ENCODE results near the gene ULK3.
A peak's percentile ranks its signal among the peaks of the same experiment; 100 is the strongest.

GRCh38 chr15:74889883-74890664 is 47.1 kb upstream of the ULK3 start, which contains the start of gene MPI:
- TF ChIP-seq SP1 (IDR thresholded peaks at IDR 0.05; ENCODE audit: low read depth) (no peak), CTCF (IDR thresholded peaks at IDR 0.05 in 2 of 3, conservative IDR thresholded peaks at IDR 0.05 in 1 of 3; ENCODE audit: borderline replicate concordance in 1 of 3, insufficient read depth in 1 of 3, low read depth in 2 of 3, low read length in 2 of 3) (no peak), EZH2 (IDR thresholded peaks at IDR 0.05) (no peak), SIN3A (IDR thresholded peaks at IDR 0.05; ENCODE audit: low read depth) (peak; percentile 91), ZNF274 (IDR thresholded peaks at IDR 0.05; ENCODE audit: low read depth, low read length) (no peak), POLR2A (IDR thresholded peaks at IDR 0.05; ENCODE audit: borderline replicate concordance, extremely low read depth, insufficient read depth, insufficient read length) (peak; percentile 93)
- TF ChIP-seq, protein P1, sequence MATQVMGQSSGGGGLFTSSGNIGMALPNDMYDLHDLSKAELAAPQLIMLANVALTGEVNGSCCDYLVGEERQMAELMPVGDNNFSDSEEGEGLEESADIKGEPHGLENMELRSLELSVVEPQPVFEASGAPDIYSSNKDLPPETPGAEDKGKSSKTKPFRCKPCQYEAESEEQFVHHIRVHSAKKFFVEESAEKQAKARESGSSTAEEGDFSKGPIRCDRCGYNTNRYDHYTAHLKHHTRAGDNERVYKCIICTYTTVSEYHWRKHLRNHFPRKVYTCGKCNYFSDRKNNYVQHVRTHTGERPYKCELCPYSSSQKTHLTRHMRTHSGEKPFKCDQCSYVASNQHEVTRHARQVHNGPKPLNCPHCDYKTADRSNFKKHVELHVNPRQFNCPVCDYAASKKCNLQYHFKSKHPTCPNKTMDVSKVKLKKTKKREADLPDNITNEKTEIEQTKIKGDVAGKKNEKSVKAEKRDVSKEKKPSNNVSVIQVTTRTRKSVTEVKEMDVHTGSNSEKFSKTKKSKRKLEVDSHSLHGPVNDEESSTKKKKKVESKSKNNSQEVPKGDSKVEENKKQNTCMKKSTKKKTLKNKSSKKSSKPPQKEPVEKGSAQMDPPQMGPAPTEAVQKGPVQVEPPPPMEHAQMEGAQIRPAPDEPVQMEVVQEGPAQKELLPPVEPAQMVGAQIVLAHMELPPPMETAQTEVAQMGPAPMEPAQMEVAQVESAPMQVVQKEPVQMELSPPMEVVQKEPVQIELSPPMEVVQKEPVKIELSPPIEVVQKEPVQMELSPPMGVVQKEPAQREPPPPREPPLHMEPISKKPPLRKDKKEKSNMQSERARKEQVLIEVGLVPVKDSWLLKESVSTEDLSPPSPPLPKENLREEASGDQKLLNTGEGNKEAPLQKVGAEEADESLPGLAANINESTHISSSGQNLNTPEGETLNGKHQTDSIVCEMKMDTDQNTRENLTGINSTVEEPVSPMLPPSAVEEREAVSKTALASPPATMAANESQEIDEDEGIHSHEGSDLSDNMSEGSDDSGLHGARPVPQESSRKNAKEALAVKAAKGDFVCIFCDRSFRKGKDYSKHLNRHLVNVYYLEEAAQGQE (IDR thresholded peaks at IDR 0.05; ENCODE audit: low read depth) = no peak
